ENCODE measurements around the gene ADAT2. TPM values are rescaled to one million over a fixed set of nuclear protein-coding genes. Genes with fewer than 3 reads are reported as not detected.

Gene ADAT2
- total RNA-seq, 1 donor from 2014 or later: 8.1 TPM

- Histone ChIP-seq H3K9ac (ENCODE audit: low read length) (no peak overlapping the region), H3K4me1 (ENCODE audit: insufficient read depth, low read length) (peaks cover 34% of the 10 kb centered on the region), H3K36me3 (ENCODE audit: insufficient read depth, low read length) (no peaks in the 10 kb centered on the region), H2AFZ (ENCODE audit: low read depth, low read length) (no peak overlapping the region), H3K4me2 (ENCODE audit: low read length) (no peak overlapping the region), H3K4me3 (ENCODE audit: insufficient read depth, low read depth, low read length) (no peak overlapping the region), H3K79me2 (ENCODE audit: insufficient read depth, low read length) (no peaks in the 10 kb centered on the region), H3K27ac (ENCODE audit: low read depth, low read length) (no peak overlapping the region), H3K27me3 (ENCODE audit: insufficient read depth, low read length) (no peaks in the 10 kb centered on the region), H4K20me1 (ENCODE audit: insufficient read depth, low read length) (no peaks in the 10 kb centered on the region), H3K9me3 (ENCODE audit: insufficient read depth, low read depth, low read length) (no peaks in the 10 kb centered on the region)
- no peak for TF ChIP-seq EZH2 (IDR thresholded peaks at IDR 0.05; ENCODE audit: insufficient read depth, low read length)
- TF ChIP-seq, protein P1, sequence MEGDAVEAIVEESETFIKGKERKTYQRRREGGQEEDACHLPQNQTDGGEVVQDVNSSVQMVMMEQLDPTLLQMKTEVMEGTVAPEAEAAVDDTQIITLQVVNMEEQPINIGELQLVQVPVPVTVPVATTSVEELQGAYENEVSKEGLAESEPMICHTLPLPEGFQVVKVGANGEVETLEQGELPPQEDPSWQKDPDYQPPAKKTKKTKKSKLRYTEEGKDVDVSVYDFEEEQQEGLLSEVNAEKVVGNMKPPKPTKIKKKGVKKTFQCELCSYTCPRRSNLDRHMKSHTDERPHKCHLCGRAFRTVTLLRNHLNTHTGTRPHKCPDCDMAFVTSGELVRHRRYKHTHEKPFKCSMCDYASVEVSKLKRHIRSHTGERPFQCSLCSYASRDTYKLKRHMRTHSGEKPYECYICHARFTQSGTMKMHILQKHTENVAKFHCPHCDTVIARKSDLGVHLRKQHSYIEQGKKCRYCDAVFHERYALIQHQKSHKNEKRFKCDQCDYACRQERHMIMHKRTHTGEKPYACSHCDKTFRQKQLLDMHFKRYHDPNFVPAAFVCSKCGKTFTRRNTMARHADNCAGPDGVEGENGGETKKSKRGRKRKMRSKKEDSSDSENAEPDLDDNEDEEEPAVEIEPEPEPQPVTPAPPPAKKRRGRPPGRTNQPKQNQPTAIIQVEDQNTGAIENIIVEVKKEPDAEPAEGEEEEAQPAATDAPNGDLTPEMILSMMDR (IDR thresholded peaks at IDR 0.05; ENCODE audit: insufficient read depth, low read depth, low read length): no peak
- no peak overlapping the region for H3K27ac Mint-ChIP-seq (ENCODE audit: unreplicated experiment)
- DNase-seq (ENCODE audit: low read depth) (no peak), FAIRE-seq (no peak)
- H3K27me3 Mint-ChIP-seq (ENCODE audit: low read depth, unreplicated experiment): no peaks in the 10 kb centered on the region
- H3K9me3 Mint-ChIP-seq (ENCODE audit: unreplicated experiment): no peaks in the 10 kb centered on the region
- H3K36me3 Mint-ChIP-seq (ENCODE audit: low read depth, unreplicated experiment): no peaks in the 10 kb centered on the region
- peaks cover 36% of the 10 kb centered on the region for H3K4me1 Mint-ChIP-seq (ENCODE audit: low read depth, unreplicated experiment)
- H3K4me3 Mint-ChIP-seq (ENCODE audit: unreplicated experiment): no peak overlapping the region
These were observed 47.7 kb downstream of the ADAT2 start for GRCh38 chr6:143402721-143403336.

- Histone ChIP-seq H3K4me2 (ENCODE audit: low read length) (no peak overlapping the region), H3K27ac (ENCODE audit: low read depth, low read length) (peak overlapping the region; percentile 24), H2AFZ (ENCODE audit: low read depth, low read length) (no peak overlapping the region), H3K4me3 (ENCODE audit: insufficient read depth, low read depth, low read length) (no peak overlapping the region), H3K27me3 (ENCODE audit: insufficient read depth, low read length) (no peaks in the 10 kb centered on the region), H3K9ac (ENCODE audit: low read length) (no peak overlapping the region), H3K9me3 (ENCODE audit: insufficient read depth, low read depth, low read length) (no peaks in the 10 kb centered on the region), H4K20me1 (ENCODE audit: insufficient read depth, low read length) (no peaks in the 10 kb centered on the region), H3K36me3 (ENCODE audit: insufficient read depth, low read length) (no peaks in the 10 kb centered on the region), H3K79me2 (ENCODE audit: insufficient read depth, low read length) (no peaks in the 10 kb centered on the region), H3K4me1 (ENCODE audit: insufficient read depth, low read length) (peaks cover 44% of the 10 kb centered on the region)
- peak; percentile 36 for DNase-seq (ENCODE audit: low read depth)
- no peak overlapping the region for H3K4me3 Mint-ChIP-seq (ENCODE audit: unreplicated experiment)
- H3K4me1 Mint-ChIP-seq (ENCODE audit: low read depth, unreplicated experiment): peaks cover 46% of the 10 kb centered on the region
- H3K9me3 Mint-ChIP-seq (ENCODE audit: unreplicated experiment): no peaks in the 10 kb centered on the region
- no peak for FAIRE-seq
- TF ChIP-seq, protein P1 (IDR thresholded peaks at IDR 0.05; ENCODE audit: insufficient read depth, low read depth, low read length): no peak
- no peak for TF ChIP-seq EZH2 (IDR thresholded peaks at IDR 0.05; ENCODE audit: insufficient read depth, low read length)
- no peaks in the 10 kb centered on the region for H3K27me3 Mint-ChIP-seq (ENCODE audit: low read depth, unreplicated experiment)
- peak overlapping the region; percentile 36 for H3K27ac Mint-ChIP-seq (ENCODE audit: unreplicated experiment)
- no peaks in the 10 kb centered on the region for H3K36me3 Mint-ChIP-seq (ENCODE audit: low read depth, unreplicated experiment)
These were observed 48.7 kb downstream of the ADAT2 start for GRCh38 chr6:143401636-143402370.

DNA sequence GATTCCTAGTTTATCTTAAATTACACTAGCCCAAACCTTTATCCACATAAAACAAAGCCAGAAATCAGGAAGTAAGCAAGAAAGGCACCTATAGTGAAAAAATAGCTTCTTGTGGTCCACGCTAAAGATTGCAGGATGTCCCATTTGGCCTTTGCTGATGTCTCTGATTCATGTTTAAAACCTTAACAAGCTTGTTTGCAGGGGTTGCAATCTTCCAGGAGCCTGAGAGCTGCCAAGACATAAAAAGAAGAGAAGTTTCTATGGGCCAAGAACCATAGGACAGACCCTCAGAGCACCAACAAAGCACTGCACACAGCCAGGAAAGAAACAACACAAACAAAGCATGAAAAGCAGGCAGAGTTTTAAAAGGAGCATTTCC, 49.4 kb downstream of the ADAT2 start:
- Mint-ChIP-seq H3K36me3 (ENCODE audit: low read depth, unreplicated experiment) (no peaks in the 10 kb centered on the region), H3K27ac (ENCODE audit: unreplicated experiment) (no peak overlapping the region), H3K4me1 (ENCODE audit: low read depth, unreplicated experiment) (peaks cover 51% of the 10 kb centered on the region), H3K27me3 (ENCODE audit: low read depth, unreplicated experiment) (no peaks in the 10 kb centered on the region), H3K9me3 (ENCODE audit: unreplicated experiment) (no peaks in the 10 kb centered on the region), H3K4me3 (ENCODE audit: unreplicated experiment) (no peak overlapping the region)
- H3K4me1 ChIP-seq (ENCODE audit: insufficient read depth, low read length): peaks cover 45% of the 10 kb centered on the region
- TF ChIP-seq, protein P1 (IDR thresholded peaks at IDR 0.05; ENCODE audit: insufficient read depth, low read depth, low read length): no peak
- no peak for TF ChIP-seq EZH2 (IDR thresholded peaks at IDR 0.05; ENCODE audit: insufficient read depth, low read length)
- H3K9me3 ChIP-seq (ENCODE audit: insufficient read depth, low read depth, low read length): no peaks in the 10 kb centered on the region
- DNase-seq (ENCODE audit: low read depth) (peak; percentile 41), FAIRE-seq (no peak)
- no peaks in the 10 kb centered on the region for H4K20me1 ChIP-seq (ENCODE audit: insufficient read depth, low read length)
- no peaks in the 10 kb centered on the region for H3K27me3 ChIP-seq (ENCODE audit: insufficient read depth, low read length)
- H3K9ac ChIP-seq (ENCODE audit: low read length): no peak overlapping the region
- H3K27ac ChIP-seq (ENCODE audit: low read depth, low read length): peak overlapping the region; percentile 13
- no peak overlapping the region for H2AFZ ChIP-seq (ENCODE audit: low read depth, low read length)
- H3K4me2 ChIP-seq (ENCODE audit: low read length): no peak overlapping the region
- no peaks in the 10 kb centered on the region for H3K79me2 ChIP-seq (ENCODE audit: insufficient read depth, low read length)
- no peak overlapping the region for H3K4me3 ChIP-seq (ENCODE audit: insufficient read depth, low read depth, low read length)
- no peaks in the 10 kb centered on the region for H3K36me3 ChIP-seq (ENCODE audit: insufficient read depth, low read length)

Data from astrocyte (in vitro differentiated cells and primary cell).